Stimulated activated naive CD8-positive, alpha-beta T cell treated with anti-CD3 and anti-CD28 coated beads, Interleukin-15, amount 100 ng/mL, for 72 hours (primary cell): ENCODE data around the gene CLEC4M.
"Not testable (repeated sequence)": the region's sequence is repeated elsewhere in the genome, so short reads cannot be mapped to it uniquely, and the experiment has no call there.

Experiments used
- ATAC-seq: fragments of 150-1000 bp; cut with Tn5 transposase; 2 replicates; pipeline ENCODE4 v1.10.0; 2021; ENCODE audit warnings: mild to moderate bottlenecking, moderate library complexity
- DNase-seq, 2 donors: peaks; one replicate each; pipeline ENCODE4 v3.0.0; 2021 to 2022
- H3K27ac Mint-ChIP-seq, 2 donors: one replicate each; pipeline ENCODE4 v1.8.0; 2022; ENCODE audit warnings: mild to moderate bottlenecking in 2 of 2, mixed read lengths in 2 of 2, moderate library complexity in 2 of 2
- H3K27me3 Mint-ChIP-seq: one replicate; pipeline ENCODE4 v1.8.0; 2022; ENCODE audit warnings: mixed read lengths
- H3K4me1 Mint-ChIP-seq: one replicate; pipeline ENCODE4 v1.8.0; 2022; ENCODE audit warnings: mild to moderate bottlenecking, mixed read lengths
- H3K4me3 Mint-ChIP-seq, 2 donors: one replicate each; pipeline ENCODE4 v1.8.0; 2022; ENCODE audit warnings: mild to moderate bottlenecking in 2 of 2, mixed read lengths in 2 of 2, moderate library complexity in 1 of 2
- H3K9me3 Mint-ChIP-seq, 2 donors: one replicate each; pipeline ENCODE4 v1.8.0; 2022; ENCODE audit warnings: mixed read lengths in 2 of 2

CLEC4M gene

GRCh38 chr19:7734220-7735203 is 28.5 kb upstream of the CLEC4M start:
- Mint-ChIP-seq H3K4me3 (no peak overlapping the region), H3K27me3 (peaks cover 56% of the 10 kb centered on the region), H3K9me3 (no peaks in the 10 kb centered on the region), H3K27ac (no peak overlapping the region), H3K4me1 (peaks cover 19% of the 10 kb centered on the region)
- DNase-seq, result no peak
- no peak for ATAC-seq

GRCh38 chr19:7736148-7736547 is 26.9 kb upstream of the CLEC4M start:
- H3K27ac Mint-ChIP-seq, result peak overlapping the region in 1 of 2 donors; percentile 77
- ATAC-seq, result no peak
- no peak overlapping the region for H3K4me3 Mint-ChIP-seq
- no peaks in the 10 kb centered on the region for H3K9me3 Mint-ChIP-seq
- H3K27me3 Mint-ChIP-seq, result peaks cover 52% of the 10 kb centered on the region
- no peak for DNase-seq
- H3K4me1 Mint-ChIP-seq, result peaks cover 14% of the 10 kb centered on the region

- DNase-seq (no peak), ATAC-seq (no peak)
- no peak overlapping the region for H3K27ac Mint-ChIP-seq
- no peaks in the 10 kb centered on the region for H3K9me3 Mint-ChIP-seq
- H3K27me3 Mint-ChIP-seq, result peaks cover 50% of the 10 kb centered on the region
- H3K4me3 Mint-ChIP-seq, result no peak overlapping the region
- peaks cover 14% of the 10 kb centered on the region for H3K4me1 Mint-ChIP-seq
Observed at GRCh38 chr19:7737215-7737614, 25.8 kb upstream of the CLEC4M start.

GRCh38 chr19:7738023-7738422 is 25.0 kb upstream of the CLEC4M start:
- H3K27me3 Mint-ChIP-seq, result peaks cover 48% of the 10 kb centered on the region
- H3K9me3 Mint-ChIP-seq, result no peaks in the 10 kb centered on the region
- no peak overlapping the region for H3K27ac Mint-ChIP-seq
- peak; percentile 67 for ATAC-seq
- H3K4me1 Mint-ChIP-seq, result peaks cover 15% of the 10 kb centered on the region
- DNase-seq, result no peak
- no peak overlapping the region for H3K4me3 Mint-ChIP-seq

GRCh38 chr19:7739211-7739755 is 23.8 kb upstream of the CLEC4M start:
- H3K4me3 Mint-ChIP-seq, result no peak overlapping the region
- no peaks in the 10 kb centered on the region for H3K9me3 Mint-ChIP-seq
- peaks cover 28% of the 10 kb centered on the region for H3K4me1 Mint-ChIP-seq
- no peak for DNase-seq
- H3K27ac Mint-ChIP-seq, result no peak overlapping the region
- H3K27me3 Mint-ChIP-seq, result peaks cover 45% of the 10 kb centered on the region
- no peak for ATAC-seq

- H3K27ac Mint-ChIP-seq, result no peak overlapping the region
- H3K4me1 Mint-ChIP-seq, result peaks cover 31% of the 10 kb centered on the region
- no peak overlapping the region for H3K4me3 Mint-ChIP-seq
- no peak for DNase-seq
- no peaks in the 10 kb centered on the region for H3K9me3 Mint-ChIP-seq
- ATAC-seq, result no peak
- H3K27me3 Mint-ChIP-seq, result peaks cover 45% of the 10 kb centered on the region
Observed at GRCh38 chr19:7739801-7740681, 23.0 kb upstream of the CLEC4M start.

GRCh38 chr19:7740682-7741054 is 22.4 kb upstream of the CLEC4M start:
- peaks cover 31% of the 10 kb centered on the region for H3K4me1 Mint-ChIP-seq
- no peaks in the 10 kb centered on the region for H3K9me3 Mint-ChIP-seq
- no peak overlapping the region for H3K27ac Mint-ChIP-seq
- no peak for DNase-seq
- ATAC-seq, result no peak
- peaks cover 39% of the 10 kb centered on the region for H3K27me3 Mint-ChIP-seq
- H3K4me3 Mint-ChIP-seq, result no peak overlapping the region

- Mint-ChIP-seq H3K4me1 (peaks cover 28% of the 10 kb centered on the region), H3K4me3 (no peak overlapping the region), H3K27me3 (peaks cover 47% of the 10 kb centered on the region), H3K27ac (peak overlapping the region in 1 of 2 donors; percentile 38), H3K9me3 (no peaks in the 10 kb centered on the region)
- no peak for ATAC-seq
- no peak for DNase-seq
Observed at GRCh38 chr19:7742575-7742974, 20.5 kb upstream of the CLEC4M start.

GRCh38 chr19:7742991-7743390 is 20.1 kb upstream of the CLEC4M start:
- Mint-ChIP-seq H3K27ac (no peak overlapping the region), H3K27me3 (peaks cover 51% of the 10 kb centered on the region), H3K9me3 (peaks cover 3 to 4% of the 10 kb centered on the region in 2 donors), H3K4me3 (no peak overlapping the region), H3K4me1 (peaks cover 24% of the 10 kb centered on the region)
- DNase-seq (no peak), ATAC-seq (no peak)

GRCh38 chr19:7743425-7743841 is 19.6 kb upstream of the CLEC4M start:
- Mint-ChIP-seq H3K9me3 (peaks cover 7 to 8% of the 10 kb centered on the region in 2 donors), H3K27ac (no peak overlapping the region), H3K27me3 (peaks cover 54% of the 10 kb centered on the region), H3K4me3 (no peak overlapping the region), H3K4me1 (peaks cover 22% of the 10 kb centered on the region)
- peak; percentile 92 for ATAC-seq
- DNase-seq, result peak in 1 of 2 donors; percentile 48

GRCh38 chr19:7744199-7744786 is 18.8 kb upstream of the CLEC4M start:
- ATAC-seq, result no peak
- Mint-ChIP-seq H3K27ac (no peak overlapping the region), H3K27me3 (peaks cover 54% of the 10 kb centered on the region), H3K4me3 (no peak overlapping the region), H3K9me3 (peaks cover 7 to 10% of the 10 kb centered on the region in 2 donors), H3K4me1 (peaks cover 22% of the 10 kb centered on the region)
- no peak for DNase-seq

GRCh38 chr19:7744871-7745650 is 18.0 kb upstream of the CLEC4M start:
- Mint-ChIP-seq H3K4me3 (no peak overlapping the region), H3K27me3 (peaks cover 53% of the 10 kb centered on the region), H3K9me3 (peaks cover 8 to 12% of the 10 kb centered on the region in 2 donors), H3K4me1 (peaks cover 23% of the 10 kb centered on the region), H3K27ac (no peak overlapping the region)
- ATAC-seq (no peak), DNase-seq (no peak)

GRCh38 chr19:7746306-7746705 is 16.7 kb upstream of the CLEC4M start:
- H3K4me3 Mint-ChIP-seq, ATAC-seq, DNase-seq: not testable (repeated sequence)
- H3K27me3 Mint-ChIP-seq, result peaks cover 40% of the 10 kb centered on the region
- H3K4me1 Mint-ChIP-seq, result peaks cover 30% of the 10 kb centered on the region
- peaks cover 20 to 24% of the 10 kb centered on the region in 2 donors for H3K9me3 Mint-ChIP-seq
- H3K27ac Mint-ChIP-seq, result peak overlapping the region in 1 of 2 donors; percentile 13
